ENCODE results near the gene MCM7. TPM values are rescaled to one million over a fixed set of nuclear protein-coding genes. Genes with fewer than 3 reads are reported as not detected.

The MCM7 gene
- total RNA-seq, 2 donors from 2014 or later, result 17.6 to 23.6 TPM

DNA sequence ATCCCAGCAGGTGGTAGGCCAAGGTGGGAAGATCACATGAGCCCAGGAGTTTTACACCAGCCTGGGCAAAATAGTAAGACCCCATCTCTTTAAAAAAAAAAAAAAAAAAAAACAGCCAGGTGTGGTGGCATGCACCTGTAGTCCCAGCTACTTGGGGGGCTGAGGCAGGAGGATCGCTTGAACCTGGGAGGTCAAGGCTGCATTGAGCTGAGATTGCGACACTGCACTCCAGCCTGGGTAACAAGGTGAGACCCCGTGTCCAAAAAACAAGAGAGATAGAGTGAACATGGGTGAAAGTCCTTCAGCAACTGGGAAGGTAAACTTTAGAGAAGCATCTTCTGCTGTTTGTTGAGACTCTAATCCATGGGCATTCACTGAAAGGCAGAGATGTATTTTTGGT is 41.3 kb upstream of the MCM7 start:
- no peak for ATAC-seq (ENCODE audit: insufficient number of reproducible peaks, low FRiP score, low read depth)
- H3K9me3 ChIP-seq, result no peaks in the 10 kb centered on the region

DNA sequence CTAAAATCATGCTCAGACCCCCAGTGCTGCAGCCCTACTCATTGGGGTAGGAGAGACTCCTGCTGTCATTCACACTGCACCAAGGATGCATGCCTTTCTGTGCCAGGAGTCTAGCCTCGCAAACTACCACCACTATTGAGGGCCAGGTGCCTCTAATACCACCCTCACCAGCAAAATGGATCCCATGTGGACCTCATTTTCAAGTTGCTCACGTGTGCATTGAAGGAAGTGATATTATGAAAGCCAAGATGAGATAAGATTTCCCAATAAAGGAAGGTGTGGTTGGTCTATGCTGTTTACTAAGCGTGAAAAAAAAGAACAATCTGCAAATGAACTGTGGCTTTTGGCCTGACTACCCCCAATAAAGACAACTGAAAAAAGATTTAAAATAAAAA is 40.4 kb upstream of the MCM7 start:
- DNase-seq (ENCODE audit: low spot score) (no peak), ATAC-seq (ENCODE audit: insufficient number of reproducible peaks, low FRiP score, low read depth) (no peak)
- H3K36me3 ChIP-seq, result no peaks in the 10 kb centered on the region
- no peaks in the 10 kb centered on the region for H3K27me3 ChIP-seq (replicated peaks; ENCODE audit: insufficient read depth)
- no peak overlapping the region for H3K4me3 ChIP-seq
- H3K4me1 ChIP-seq (ENCODE audit: control insufficient read depth in 1 of 2, low read depth in 2 of 2), result no peaks in the 10 kb centered on the region
- TF ChIP-seq CTCF (IDR thresholded peaks at IDR 0.05), result no peak
- H3K9me3 ChIP-seq, result no peaks in the 10 kb centered on the region
- H3K27ac ChIP-seq, result no peak overlapping the region

More for the DNA sequence above, 41.3 kb upstream of the MCM7 start:
- no peaks in the 10 kb centered on the region for H3K4me1 ChIP-seq (ENCODE audit: control insufficient read depth in 1 of 2, low read depth in 2 of 2)
- TF ChIP-seq CTCF (IDR thresholded peaks at IDR 0.05), result no peak
- H3K36me3 ChIP-seq, result no peaks in the 10 kb centered on the region
- no peak overlapping the region for H3K4me3 ChIP-seq
- DNase-seq (ENCODE audit: low spot score), result no peak
- no peak overlapping the region for H3K27ac ChIP-seq
- H3K27me3 ChIP-seq (replicated peaks; ENCODE audit: insufficient read depth), result no peaks in the 10 kb centered on the region

- Histone ChIP-seq H3K27me3 (replicated peaks; ENCODE audit: insufficient read depth) (no peaks in the 10 kb centered on the region), H3K27ac (no peak overlapping the region), H3K4me1 (ENCODE audit: control insufficient read depth in 1 of 2, low read depth in 2 of 2) (no peaks in the 10 kb centered on the region), H3K4me3 (no peak overlapping the region), H3K9me3 (no peaks in the 10 kb centered on the region), H3K36me3 (no peaks in the 10 kb centered on the region)
- ATAC-seq (ENCODE audit: insufficient number of reproducible peaks, low FRiP score, low read depth), result peak; percentile 60
- no peak for TF ChIP-seq CTCF (IDR thresholded peaks at IDR 0.05)
- no peak for DNase-seq (ENCODE audit: low spot score)
Measured at GRCh38 chr7:100137851-100138760, 36.9 kb upstream of the MCM7 start.

DNA sequence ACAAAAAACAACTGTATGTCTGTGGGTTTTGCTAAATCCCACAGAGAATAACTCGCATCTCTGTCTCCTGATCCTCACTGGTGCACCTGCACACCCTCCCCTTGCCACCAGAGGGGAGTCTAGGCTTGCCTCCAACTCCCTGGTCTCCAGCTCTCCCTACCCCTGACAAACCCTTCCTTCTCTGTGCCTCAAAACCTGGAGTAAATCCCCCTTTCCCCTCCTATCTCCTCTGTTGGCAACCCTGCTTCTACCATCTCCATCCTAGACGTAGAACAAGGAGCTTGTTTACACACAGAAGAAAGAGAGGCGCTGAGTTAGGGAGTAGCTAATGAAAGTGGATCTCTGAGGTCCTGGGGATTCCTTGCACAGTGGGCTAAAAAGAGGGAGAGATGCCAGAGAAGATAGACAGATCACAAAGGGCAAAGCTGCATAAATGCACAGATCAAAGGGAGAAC is 31.5 kb upstream of the MCM7 start:
- Histone ChIP-seq H3K4me3 (no peak overlapping the region), H3K36me3 (no peaks in the 10 kb centered on the region), H3K27me3 (replicated peaks; ENCODE audit: insufficient read depth) (no peaks in the 10 kb centered on the region), H3K27ac (no peak overlapping the region), H3K9me3 (no peaks in the 10 kb centered on the region), H3K4me1 (ENCODE audit: control insufficient read depth in 1 of 2, low read depth in 2 of 2) (peaks cover 9 to 19% of the 10 kb centered on the region in 2 donors)
- ATAC-seq (ENCODE audit: insufficient number of reproducible peaks, low FRiP score, low read depth) (no peak), DNase-seq (ENCODE audit: low spot score) (no peak)
- TF ChIP-seq CTCF (IDR thresholded peaks at IDR 0.05), result peak; percentile 62

DNA sequence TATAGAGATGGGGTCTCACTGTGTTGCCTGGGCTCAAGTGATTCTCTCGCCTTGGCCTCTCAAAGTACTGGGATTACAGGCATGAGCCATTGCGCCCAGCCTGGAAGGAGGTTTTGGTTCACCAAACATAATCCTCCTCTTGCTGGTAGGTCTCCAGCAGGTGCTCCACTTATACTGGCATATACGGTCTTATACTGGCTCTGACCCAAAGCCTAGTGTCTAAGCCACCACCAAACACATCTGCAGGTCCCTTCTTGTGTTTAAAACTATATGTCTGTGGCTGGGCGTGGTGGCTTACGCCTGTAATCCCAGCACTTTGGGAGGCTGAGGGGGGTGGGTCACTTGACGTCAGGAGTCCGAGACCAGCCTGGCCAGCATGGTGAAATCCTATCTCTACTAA is 30.9 kb upstream of the MCM7 start:
- no peaks in the 10 kb centered on the region for H3K36me3 ChIP-seq
- H3K4me3 ChIP-seq, result no peak overlapping the region
- no peak overlapping the region for H3K27ac ChIP-seq
- peaks cover 9 to 19% of the 10 kb centered on the region in 2 donors for H3K4me1 ChIP-seq (ENCODE audit: control insufficient read depth in 1 of 2, low read depth in 2 of 2)
- no peak for TF ChIP-seq CTCF (IDR thresholded peaks at IDR 0.05)
- H3K9me3 ChIP-seq, result no peaks in the 10 kb centered on the region
- DNase-seq (ENCODE audit: low spot score), result no peak
- no peak for ATAC-seq (ENCODE audit: insufficient number of reproducible peaks, low FRiP score, low read depth)
- no peaks in the 10 kb centered on the region for H3K27me3 ChIP-seq (replicated peaks; ENCODE audit: insufficient read depth)

Measured in thoracic aorta (tissue), 2 donors.